Neutrophil (primary cell): ENCODE data around the gene OR52A1.

ENCODE experiments used
- H3K27ac ChIP-seq: fragments of 200-600 bp; sonication (generic); 2 replicates; pipeline ENCODE4 v1.5.1; 2016; ENCODE audit warnings: mild to moderate bottlenecking, moderate library complexity
- H3K27me3 ChIP-seq: fragments of 200-600 bp; sonication (generic); 2 replicates; pipeline ENCODE4 v1.6.0; 2016; ENCODE audit warnings: mild to moderate bottlenecking
- H3K36me3 ChIP-seq: fragments of 200-600 bp; sonication (generic); 2 replicates; pipeline ENCODE4 v1.5.1; 2017
- H3K4me1 ChIP-seq, 2 experiments: fragments of 200-600 bp in 1 of 2; sonication (generic) in 1 of 2; 1 replicate in 1 of 2; 2 replicates in 1 of 2; pipeline versions ENCODE4 v1.5.1 to v1.6.1; 2013 to 2016; ENCODE audit warnings: low read depth in 1 of 2, low read length in 1 of 2, mild to moderate bottlenecking in 1 of 2, moderate library complexity in 1 of 2; ENCODE audit not compliant: control insufficient read depth in 1 of 2, insufficient read depth in 1 of 2
- H3K4me3 ChIP-seq, 2 experiments: fragments of 200-600 bp in 1 of 2; sonication (generic) in 1 of 2; 1 replicate in 1 of 2; 2 replicates in 1 of 2; pipeline ENCODE4 v1.5.1; 2013 to 2016; ENCODE audit warnings: low read depth in 1 of 2, low read length in 1 of 2, mild to moderate bottlenecking in 1 of 2, moderate library complexity in 1 of 2
- H3K9me3 ChIP-seq: fragments of 200-600 bp; sonication (generic); 2 replicates; pipeline ENCODE4 v1.5.1; 2016
- CTCF ChIP-seq: fragments of 200-600 bp; sonication (generic); IDR thresholded peaks from 2 replicates; pipeline ENCODE4 v1.5.1; 2016; ENCODE audit warnings: antibody characterized with exemption

Gene OR52A1

GRCh38 chr11:5115339-5115738 is 39.2 kb downstream of the OR52A1 start:
- Histone ChIP-seq H3K27ac (no peak overlapping the region), H3K9me3 (no peaks in the 10 kb centered on the region), H3K4me3 (no peak overlapping the region), H3K36me3 (no peaks in the 10 kb centered on the region), H3K27me3 (no peaks in the 10 kb centered on the region), H3K4me1 (no peaks in the 10 kb centered on the region)
- TF ChIP-seq CTCF, result no peak

GRCh38 chr11:5107285-5107684 is 47.3 kb downstream of the OR52A1 start:
- no peak overlapping the region for H3K27ac ChIP-seq
- H3K4me3 ChIP-seq, result no peak overlapping the region
- no peaks in the 10 kb centered on the region for H3K27me3 ChIP-seq
- no peaks in the 10 kb centered on the region for H3K4me1 ChIP-seq
- no peaks in the 10 kb centered on the region for H3K36me3 ChIP-seq
- H3K9me3 ChIP-seq, result no peaks in the 10 kb centered on the region
- TF ChIP-seq CTCF, result no peak

- no peak overlapping the region for H3K27ac ChIP-seq
- no peak overlapping the region for H3K4me3 ChIP-seq
- no peak for TF ChIP-seq CTCF
- H3K4me1 ChIP-seq, result no peaks in the 10 kb centered on the region
- no peaks in the 10 kb centered on the region for H3K27me3 ChIP-seq
- H3K9me3 ChIP-seq, result no peaks in the 10 kb centered on the region
- H3K36me3 ChIP-seq, result no peaks in the 10 kb centered on the region
Measured at GRCh38 chr11:5103066-5103465, 51.5 kb downstream of the OR52A1 start.

- Histone ChIP-seq H3K36me3 (no peaks in the 10 kb centered on the region), H3K9me3 (no peaks in the 10 kb centered on the region), H3K4me3 (no peak overlapping the region), H3K27me3 (no peaks in the 10 kb centered on the region), H3K4me1 (no peaks in the 10 kb centered on the region), H3K27ac (no peak overlapping the region)
- no peak for TF ChIP-seq CTCF
Measured at GRCh38 chr11:5102246-5102645, 52.3 kb downstream of the OR52A1 start.

- Histone ChIP-seq H3K27me3 (no peaks in the 10 kb centered on the region), H3K4me1 (no peaks in the 10 kb centered on the region), H3K27ac (no peak overlapping the region), H3K4me3 (no peak overlapping the region), H3K36me3 (no peaks in the 10 kb centered on the region), H3K9me3 (no peaks in the 10 kb centered on the region)
- no peak for TF ChIP-seq CTCF
Measured at GRCh38 chr11:5096011-5096410, 58.5 kb downstream of the OR52A1 start.
